ENCODE measurements around the gene CDK4.

DNA sequence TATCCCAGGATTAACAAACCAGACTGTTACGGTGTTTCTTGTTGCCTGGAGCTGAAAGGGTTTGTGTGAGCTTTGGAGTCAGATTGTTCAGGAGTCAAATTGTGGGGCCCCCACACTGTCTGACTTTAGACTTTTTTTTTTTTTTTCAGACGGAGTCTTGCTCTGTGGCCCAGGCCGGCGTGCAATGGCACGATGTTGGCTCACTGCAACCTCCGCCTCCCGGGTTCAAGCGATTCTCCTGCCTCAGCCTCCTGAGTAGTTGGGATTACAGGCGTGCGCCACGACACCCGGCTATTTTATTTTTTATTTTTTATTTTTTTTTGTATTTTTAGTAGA, 31.3 kb upstream of the CDK4 start:
- TF ChIP-seq CTCF (IDR thresholded peaks at IDR 0.05) (no peak), POLR2A (IDR thresholded peaks at IDR 0.05) (no peak)

Data from thyroid gland (tissue), 4 donors.